HUES6 (cell line): ENCODE results near the gene PCBD1.

ENCODE experiments used
- H3K27ac ChIP-seq: 2 replicates; pipeline ENCODE4 v1.7.0; 2013; ENCODE audit warnings: low read depth, mild to moderate bottlenecking, low read length, inconsistent platforms
- H3K27me3 ChIP-seq: 2 replicates; pipeline ENCODE4 v1.6.1; 2013; ENCODE audit warnings: low read length; ENCODE audit not compliant: control insufficient read depth, insufficient read depth
- H3K36me3 ChIP-seq: 2 replicates; pipeline ENCODE4 v1.6.1; 2013; ENCODE audit warnings: low read length; ENCODE audit not compliant: control insufficient read depth, insufficient read depth
- H3K4me1 ChIP-seq: 2 replicates; pipeline ENCODE4 v1.6.1; 2013; ENCODE audit warnings: low read length; ENCODE audit not compliant: control insufficient read depth, insufficient read depth
- H3K4me3 ChIP-seq: 2 replicates; pipeline ENCODE4 v1.5.1; 2013; ENCODE audit warnings: low read depth, low read length
- H3K9ac ChIP-seq: one replicate; pipeline ENCODE4 v1.6.1; 2013; ENCODE audit warnings: mild to moderate bottlenecking, low read length
- H3K9me3 ChIP-seq: 2 replicates; pipeline ENCODE4 v1.6.1; 2013; ENCODE audit warnings: low read depth, low read length; ENCODE audit not compliant: control insufficient read depth, insufficient read depth

The PCBD1 gene

DNA sequence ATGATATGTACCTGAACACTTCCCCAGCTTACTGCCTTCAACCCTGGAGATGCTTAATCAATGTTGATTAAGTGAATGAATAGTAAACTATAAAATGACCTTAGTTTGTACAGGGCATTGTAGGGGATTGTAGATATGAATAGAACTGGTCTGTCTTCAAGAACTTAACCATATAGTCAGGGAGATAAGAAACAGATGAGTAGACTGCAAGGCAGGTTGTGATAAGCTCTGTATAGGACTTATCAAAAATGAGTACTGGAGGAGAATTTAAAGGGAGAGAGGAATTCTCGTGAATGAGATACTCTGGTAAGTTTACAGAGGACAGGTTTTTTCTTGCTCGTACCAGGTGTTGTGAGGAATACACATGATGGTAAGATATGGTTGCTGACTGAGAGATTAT, 45.0 kb downstream of the PCBD1 start:
- no peak overlapping the region for H3K9ac ChIP-seq
- H3K9me3 ChIP-seq, result no peaks in the 10 kb centered on the region
- peaks cover 38% of the 10 kb centered on the region for H3K36me3 ChIP-seq
- no peak overlapping the region for H3K27ac ChIP-seq
- no peak overlapping the region for H3K4me3 ChIP-seq
- H3K27me3 ChIP-seq, result no peaks in the 10 kb centered on the region
- no peaks in the 10 kb centered on the region for H3K4me1 ChIP-seq

DNA sequence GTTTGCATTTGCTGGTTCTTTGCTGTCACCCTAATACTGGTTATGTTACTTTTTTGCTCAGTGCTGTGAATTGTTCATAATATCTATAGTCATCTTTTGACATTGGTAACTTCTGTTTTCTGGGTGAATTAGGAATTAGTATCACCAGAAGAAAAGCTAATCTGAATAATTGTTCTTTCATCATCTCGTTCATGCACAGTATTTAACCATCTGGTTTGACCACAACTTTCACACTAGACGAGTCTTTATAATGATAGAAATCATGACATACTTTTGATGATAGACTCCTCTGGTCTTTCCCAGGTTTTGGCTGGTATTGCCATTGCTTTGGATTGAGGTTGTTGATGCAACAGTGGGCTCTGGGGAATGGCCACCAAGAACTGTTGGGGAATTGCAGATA, 47.5 kb downstream of the PCBD1 start:
- H3K4me3 ChIP-seq, result no peak overlapping the region
- H3K4me1 ChIP-seq, result no peaks in the 10 kb centered on the region
- no peak overlapping the region for H3K27ac ChIP-seq
- peaks cover 42% of the 10 kb centered on the region for H3K36me3 ChIP-seq
- peaks cover 4% of the 10 kb centered on the region; the same call in 1 of the 2 replicates for H3K9me3 ChIP-seq
- H3K9ac ChIP-seq, result no peak overlapping the region
- no peaks in the 10 kb centered on the region for H3K27me3 ChIP-seq

DNA sequence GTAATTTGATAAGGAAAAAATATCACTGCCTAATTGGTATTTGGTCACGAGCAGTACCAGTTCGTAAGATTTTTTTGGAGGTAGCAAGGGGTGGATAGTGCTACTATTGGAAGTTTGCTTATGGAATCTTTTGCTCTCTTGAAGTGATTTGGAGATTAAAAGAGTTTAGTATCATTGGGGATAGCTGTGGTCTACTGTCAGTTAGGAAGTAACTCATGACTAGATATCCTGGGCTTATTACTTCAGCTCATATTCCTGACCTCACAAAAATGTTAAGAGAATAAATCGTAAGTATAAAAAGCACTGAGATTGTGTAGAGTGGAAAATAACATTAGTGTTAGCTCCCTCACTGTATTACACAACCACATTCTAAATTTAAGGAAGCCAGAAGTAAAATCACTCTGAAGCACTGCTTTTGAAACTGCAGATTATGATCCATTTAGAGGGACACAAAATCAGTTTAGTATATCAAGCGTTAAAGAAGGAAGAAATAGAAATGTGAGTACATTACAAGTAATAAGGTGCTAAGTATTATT, 50.0 kb downstream of the PCBD1 start:
- Histone ChIP-seq H3K9ac (no peak overlapping the region), H3K27me3 (no peaks in the 10 kb centered on the region), H3K4me3 (no peak overlapping the region), H3K4me1 (no peaks in the 10 kb centered on the region), H3K27ac (no peak overlapping the region), H3K36me3 (peaks cover 29% of the 10 kb centered on the region), H3K9me3 (peaks cover 4% of the 10 kb centered on the region; the same call in 1 of the 2 replicates)

DNA sequence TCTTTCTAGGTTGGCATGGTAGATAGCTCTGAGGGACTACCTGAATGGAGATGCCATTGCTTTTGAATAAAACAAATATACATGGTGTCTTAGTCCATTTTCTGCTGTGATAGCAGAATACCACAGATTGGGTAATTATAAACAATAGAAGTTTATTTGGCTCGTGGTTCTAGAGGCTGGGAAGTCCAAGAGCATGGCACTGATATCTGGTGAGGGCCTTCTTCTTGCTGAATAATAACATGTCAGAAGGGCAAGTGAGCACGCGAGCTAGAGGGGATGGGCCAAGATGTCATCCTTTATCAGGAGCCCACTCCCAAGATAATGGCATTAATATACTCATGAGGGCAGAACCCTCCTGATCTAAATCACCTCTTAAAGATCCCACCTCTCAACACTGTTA, 50.7 kb downstream of the PCBD1 start:
- no peak overlapping the region for H3K27ac ChIP-seq
- H3K36me3 ChIP-seq, result peaks cover 28% of the 10 kb centered on the region

DNA sequence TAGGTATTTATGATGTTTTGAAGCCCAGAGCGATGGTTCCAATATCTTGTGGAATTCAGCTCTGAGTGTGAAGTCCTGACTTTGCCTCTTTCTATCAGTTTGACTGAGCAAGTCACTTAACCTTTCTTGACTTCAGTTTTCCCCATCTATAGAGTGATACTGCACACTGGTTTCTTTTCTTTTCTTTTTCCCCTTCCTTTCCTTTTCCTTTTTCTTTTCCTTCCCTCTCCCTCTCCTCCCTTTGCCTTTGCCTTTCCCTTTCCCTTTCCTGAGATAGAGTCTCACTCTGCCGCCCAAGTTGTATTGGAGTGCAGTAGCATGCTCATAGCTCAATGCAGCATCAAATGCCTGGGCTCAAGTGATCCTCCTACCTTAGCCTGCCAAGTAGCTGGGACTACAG, 52.0 kb downstream of the PCBD1 start:
- peaks cover 26% of the 10 kb centered on the region for H3K36me3 ChIP-seq
- peaks cover 4% of the 10 kb centered on the region; the same call in 1 of the 2 replicates for H3K9me3 ChIP-seq
- H3K4me1 ChIP-seq, result no peaks in the 10 kb centered on the region
- no peaks in the 10 kb centered on the region for H3K27me3 ChIP-seq
- H3K27ac ChIP-seq, result no peak overlapping the region
- no peak overlapping the region for H3K4me3 ChIP-seq
- no peak overlapping the region for H3K9ac ChIP-seq

More for the DNA sequence above, 50.7 kb downstream of the PCBD1 start:
- H3K27me3 ChIP-seq, result no peaks in the 10 kb centered on the region
- peaks cover 4% of the 10 kb centered on the region; the same call in 1 of the 2 replicates for H3K9me3 ChIP-seq
- no peak overlapping the region for H3K9ac ChIP-seq
- no peaks in the 10 kb centered on the region for H3K4me1 ChIP-seq
- no peak overlapping the region for H3K4me3 ChIP-seq

DNA sequence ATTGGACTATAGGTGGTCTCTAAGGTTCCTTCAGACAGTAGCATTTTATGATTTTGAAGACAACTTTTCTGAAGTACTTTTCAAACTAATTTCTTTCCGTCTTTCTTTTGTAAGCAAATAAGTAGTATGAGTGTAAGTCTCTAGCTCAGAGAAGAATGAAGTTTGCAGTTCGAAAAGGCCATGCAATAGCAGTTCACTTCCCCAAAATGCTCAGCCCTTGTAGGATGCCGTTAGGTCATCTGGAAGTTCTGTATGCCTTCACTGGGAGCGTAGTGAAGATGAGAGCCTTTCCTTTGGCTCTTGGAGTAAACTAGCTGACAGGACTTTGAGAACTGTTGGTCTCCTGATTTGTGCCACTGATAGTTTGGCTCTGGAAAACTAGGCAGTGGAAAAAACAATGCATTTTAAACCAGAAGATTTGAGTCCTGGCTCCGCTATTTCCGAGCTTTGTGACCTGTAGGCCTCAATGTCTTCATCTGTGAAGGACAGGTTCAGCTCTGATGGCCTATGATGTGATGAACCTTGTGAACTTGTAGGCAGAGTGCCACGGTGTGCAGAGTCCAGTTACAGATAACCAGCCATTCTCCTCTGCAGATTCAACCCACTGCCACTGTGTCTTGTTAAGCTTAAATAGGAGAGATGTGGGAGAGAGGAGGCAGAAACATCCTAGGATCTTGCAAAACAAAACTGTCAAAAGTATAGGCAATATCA, 53.8 kb downstream of the PCBD1 start:
- Histone ChIP-seq H3K9ac (no peak overlapping the region), H3K27me3 (no peaks in the 10 kb centered on the region), H3K4me3 (no peak overlapping the region), H3K36me3 (peaks cover 27% of the 10 kb centered on the region), H3K27ac (no peak overlapping the region), H3K9me3 (peaks cover 4% of the 10 kb centered on the region; the same call in 1 of the 2 replicates), H3K4me1 (no peaks in the 10 kb centered on the region)

DNA sequence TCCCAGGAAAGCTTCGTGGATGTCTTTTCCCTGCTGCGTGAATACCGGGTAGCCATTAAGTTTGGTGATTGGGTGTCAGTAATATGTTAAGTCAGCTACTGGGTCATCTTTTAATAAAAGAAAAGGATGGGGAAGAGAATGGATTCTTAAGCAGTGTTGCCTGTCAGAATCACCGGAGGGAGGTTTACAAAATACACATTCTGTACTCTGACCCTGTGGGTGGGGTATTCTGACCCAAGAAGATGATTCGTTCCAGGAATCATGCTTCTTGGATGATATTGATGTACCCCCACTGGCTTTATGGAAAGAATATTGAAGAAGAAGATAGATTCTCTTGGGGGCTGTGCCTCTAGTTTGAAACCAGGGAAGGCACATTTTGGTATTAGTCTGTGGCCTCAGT, 54.3 kb downstream of the PCBD1 start:
- H3K36me3 ChIP-seq, result peaks cover 32% of the 10 kb centered on the region
- H3K4me3 ChIP-seq, result no peak overlapping the region
- no peaks in the 10 kb centered on the region for H3K4me1 ChIP-seq
- H3K27ac ChIP-seq, result no peak overlapping the region
- peaks cover 4% of the 10 kb centered on the region; the same call in 1 of the 2 replicates for H3K9me3 ChIP-seq
- no peak overlapping the region for H3K9ac ChIP-seq
- no peaks in the 10 kb centered on the region for H3K27me3 ChIP-seq

DNA sequence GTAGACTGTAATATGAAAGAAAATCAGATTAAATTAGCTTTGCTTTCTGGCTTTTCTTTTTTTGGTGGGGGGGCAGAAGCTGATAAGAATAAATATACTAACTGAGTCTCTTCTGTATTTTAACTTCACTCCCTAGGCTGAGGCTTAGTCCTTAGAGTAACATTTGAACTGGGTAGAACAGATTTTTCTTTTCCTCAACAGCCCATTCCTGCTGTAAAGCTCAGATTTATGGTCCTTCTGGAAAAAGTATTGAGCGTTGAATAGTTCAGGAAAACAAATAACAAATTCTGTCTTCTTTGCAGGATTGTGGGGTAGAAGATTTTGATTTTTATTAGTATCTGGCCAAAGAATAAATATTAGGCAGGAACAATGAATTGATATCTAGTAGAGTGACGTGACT, 54.8 kb downstream of the PCBD1 start:
- H3K27ac ChIP-seq, result no peak overlapping the region
- H3K4me3 ChIP-seq, result no peak overlapping the region
- no peak overlapping the region for H3K9ac ChIP-seq
- H3K9me3 ChIP-seq, result peaks cover 4% of the 10 kb centered on the region; the same call in 1 of the 2 replicates
- peaks cover 34% of the 10 kb centered on the region for H3K36me3 ChIP-seq
- H3K4me1 ChIP-seq, result no peaks in the 10 kb centered on the region
- no peaks in the 10 kb centered on the region for H3K27me3 ChIP-seq
